NCI-H2081 (cell line): ENCODE results near the gene SEC16A.
"Not testable (repeated sequence)": the region's sequence is repeated elsewhere in the genome, so short reads cannot be mapped to it uniquely, and the experiment has no call there.

Source experiments
- DNase-seq, 2 experiments: peaks; one replicate each; lab custom pipeline; 2025; lab: John Stamatoyannopoulos, UW

SEC16A gene

DNA sequence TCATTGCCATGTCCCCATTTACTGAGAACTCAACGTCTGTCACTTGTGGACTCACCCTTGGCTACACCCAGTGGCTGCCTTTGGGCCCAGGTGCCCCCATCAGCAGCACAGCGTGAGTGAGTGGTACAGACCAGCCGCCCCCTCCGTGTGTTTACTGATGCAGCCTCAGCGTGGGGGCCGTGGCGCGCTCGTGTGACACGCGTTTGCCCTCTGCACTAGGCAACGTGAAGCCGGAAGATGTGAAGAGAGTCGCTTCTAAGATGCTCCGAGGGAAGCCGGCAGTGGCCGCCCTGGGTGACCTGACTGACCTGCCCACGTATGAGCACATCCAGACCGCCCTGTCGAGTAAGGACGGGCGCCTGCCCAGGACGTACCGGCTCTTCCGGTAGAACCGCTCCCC is 60.0 kb downstream of the SEC16A start:
- no peak for DNase-seq

- no peak for DNase-seq
These were observed 61.0 kb downstream of the SEC16A start for GRCh38 chr9:136421791-136422190.

DNA sequence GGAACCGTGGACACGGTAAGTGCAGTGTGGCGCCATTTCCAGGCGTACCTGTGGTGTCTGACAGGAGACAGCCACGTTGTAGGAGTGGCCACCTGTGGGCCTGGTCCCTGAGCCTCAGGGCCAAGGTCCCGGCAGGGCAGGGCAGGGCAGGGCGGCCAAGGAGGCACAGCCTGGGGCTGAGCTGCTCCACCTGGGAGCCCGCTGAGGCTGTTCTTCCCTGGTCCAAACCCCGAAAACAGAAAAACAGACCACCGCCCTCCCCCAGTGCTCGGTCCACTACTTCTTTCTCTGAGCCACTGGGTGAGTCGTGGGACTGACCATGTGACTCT is 63.8 kb downstream of the SEC16A start:
- DNase-seq, result no peak

GRCh38 chr9:136418182-136419091 is 64.4 kb downstream of the SEC16A start:
- DNase-seq, result no peak

- no peak for DNase-seq
These were observed 65.9 kb downstream of the SEC16A start for GRCh38 chr9:136416914-136417313.

DNA sequence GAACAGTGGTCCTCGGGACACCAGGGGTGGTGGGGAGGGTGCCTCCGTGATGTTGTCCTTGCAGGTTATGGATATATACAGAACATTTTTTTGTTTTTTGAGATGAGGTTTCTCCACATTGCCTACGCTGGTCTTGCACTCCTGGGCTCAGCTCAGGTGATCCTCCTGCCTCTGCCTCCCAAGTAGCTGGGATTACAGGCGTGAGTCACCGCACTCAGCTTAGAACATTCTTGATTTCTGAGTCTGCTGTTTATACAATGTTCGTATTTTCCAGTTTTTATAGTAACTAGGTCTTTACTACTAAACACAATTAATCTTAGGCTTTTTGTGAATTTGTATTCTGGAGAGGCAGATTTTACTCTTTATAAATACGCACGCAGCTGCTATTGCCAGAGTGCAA is 66.4 kb downstream of the SEC16A start:
- no peak for DNase-seq

DNA sequence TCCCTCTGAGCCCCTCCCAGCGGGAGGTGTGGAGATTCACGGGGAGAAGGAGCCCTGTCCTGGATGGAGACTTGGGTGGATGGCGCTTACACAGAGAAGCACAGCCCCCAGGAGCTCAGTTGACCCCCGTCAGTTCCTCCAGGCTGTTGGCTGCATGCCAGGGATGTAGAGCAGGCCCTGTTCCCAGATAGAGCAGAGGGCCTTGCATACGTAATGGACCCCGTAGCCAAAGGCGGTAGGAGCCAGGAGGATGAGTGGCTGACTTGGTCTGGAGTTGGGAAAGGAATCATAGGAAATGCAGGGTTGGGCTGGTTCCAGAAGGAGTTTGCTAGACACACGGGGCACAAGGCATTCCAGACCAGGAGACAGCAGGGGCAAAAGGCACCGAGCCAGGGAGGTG is 69.9 kb downstream of the SEC16A start:
- DNase-seq, result no peak

- DNase-seq, result no peak
These were observed 71.5 kb downstream of the SEC16A start for GRCh38 chr9:136411378-136411777.

DNA sequence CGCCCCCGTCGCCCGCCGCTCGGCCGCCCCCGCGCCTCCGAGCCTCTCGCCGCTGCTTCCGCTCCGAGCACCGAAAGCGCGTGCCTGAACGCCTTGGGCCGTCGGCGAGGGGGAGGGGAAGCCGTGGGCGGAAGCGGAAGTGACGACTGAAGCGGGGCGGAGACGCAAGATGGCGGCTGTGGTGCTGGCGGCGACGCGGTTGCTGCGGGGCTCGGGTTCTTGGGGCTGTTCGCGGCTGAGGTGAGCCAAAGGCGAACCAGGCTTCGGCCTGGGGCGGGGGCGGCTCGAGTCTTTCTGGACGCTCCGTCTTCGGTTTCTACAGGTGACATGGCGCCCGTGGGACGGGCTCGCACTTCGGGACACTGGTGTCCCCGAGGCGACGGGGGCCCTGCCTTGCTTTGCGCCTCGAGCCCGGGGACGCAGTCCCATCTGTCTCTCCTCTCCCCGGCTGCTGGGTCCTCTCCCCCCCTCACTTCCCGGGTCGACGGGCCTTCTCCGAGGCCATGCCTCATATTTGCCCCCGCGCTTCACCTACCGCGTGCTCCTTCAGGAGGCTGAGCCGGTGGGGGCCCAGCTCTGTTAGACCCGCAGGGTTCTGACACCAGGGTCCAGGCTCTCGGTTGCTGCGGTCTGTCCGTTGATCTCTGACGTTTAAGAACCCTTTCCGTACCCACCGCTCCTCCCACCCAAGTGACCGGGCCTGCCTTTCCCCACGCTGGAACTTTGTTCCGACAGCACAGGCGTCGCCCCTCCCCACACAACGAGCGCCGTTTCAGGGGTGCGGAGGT is 72.1 kb downstream of the SEC16A start, which contains the start of the genes ENTR1 and PMPCA:
ENTR1 (minus strand) TSS at position 115 of the 788 bp plus-strand sequence. CDS start 217 bp downstream, outside the sequence.
PMPCA (plus strand) TSS at position 159 of the 788 bp plus-strand sequence; CDS start at position 170, 11 bp downstream.
- DNase-seq, result peak; percentile 89 to 91

DNA sequence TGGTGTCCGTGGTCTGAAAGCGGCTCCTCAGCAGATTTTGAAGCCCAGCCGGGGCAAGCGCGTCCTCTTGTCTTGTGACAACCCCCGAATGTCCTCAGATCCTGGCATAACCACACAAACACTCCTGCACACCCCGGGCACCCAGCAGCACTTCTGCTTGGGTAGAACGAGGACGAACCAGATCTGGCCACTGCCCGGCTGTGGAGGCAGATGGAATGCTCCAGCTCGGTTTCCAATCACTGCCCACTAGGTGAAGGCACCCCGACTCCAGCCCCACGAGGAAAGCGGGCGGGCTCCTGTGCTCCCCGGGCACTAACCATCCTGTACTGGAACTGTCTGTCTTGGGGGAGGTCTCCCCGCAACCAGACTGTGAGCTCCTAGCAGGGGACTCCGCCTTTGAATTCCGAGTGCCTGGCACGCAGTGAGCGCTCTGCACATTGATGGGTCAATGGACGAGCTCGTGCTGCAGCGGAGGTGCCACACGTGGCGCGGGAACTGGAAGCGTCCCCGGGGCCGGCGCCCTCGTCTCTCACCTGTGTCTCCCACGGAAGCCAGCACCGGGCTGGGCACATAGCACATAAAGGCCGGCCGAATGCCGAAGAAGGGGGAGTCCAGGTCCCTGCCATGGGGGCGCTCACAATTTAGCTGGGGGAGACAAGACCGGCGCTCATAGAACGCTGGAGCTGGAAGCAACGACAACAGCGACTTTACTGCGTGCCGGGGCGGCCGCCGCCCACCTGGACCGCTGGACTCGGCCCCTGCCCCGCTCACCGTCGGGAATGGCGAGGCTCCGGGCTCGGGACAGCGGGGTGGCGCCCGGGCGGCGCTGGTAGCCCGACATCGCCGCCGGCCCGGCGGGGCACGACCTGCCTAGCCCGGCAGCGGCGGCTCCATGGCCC is 73.0 kb downstream of the SEC16A start:
- peak in 1 of 2 experiments; percentile 42 for DNase-seq

- no peak for DNase-seq
These were observed 74.9 kb downstream of the SEC16A start for GRCh38 chr9:136407911-136408310.

- DNase-seq, result not testable (repeated sequence)
These were observed 75.8 kb downstream of the SEC16A start for GRCh38 chr9:136407061-136407460.

GRCh38 chr9:136405904-136406303 is 76.9 kb downstream of the SEC16A start:
- not testable (repeated sequence) for DNase-seq

DNA sequence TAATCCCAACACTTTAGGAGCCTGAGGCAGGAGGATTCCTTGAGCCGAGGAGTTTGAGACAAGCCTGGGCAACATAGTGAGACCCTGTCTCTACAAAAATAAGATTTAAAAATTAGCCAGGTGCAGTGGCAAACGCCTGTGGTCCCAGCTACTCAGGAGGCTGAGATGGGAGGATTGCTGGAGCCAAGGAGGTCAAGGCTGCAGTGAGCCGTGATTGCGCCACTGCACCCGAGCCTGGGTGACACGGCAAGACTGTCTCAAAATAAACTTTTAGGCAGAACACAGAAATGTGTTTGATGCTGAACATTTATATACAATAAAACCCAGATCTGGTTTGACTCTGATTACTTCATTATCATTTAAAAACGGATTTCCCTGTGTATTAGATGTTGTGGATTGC is 77.4 kb downstream of the SEC16A start:
- DNase-seq, result no peak

DNA sequence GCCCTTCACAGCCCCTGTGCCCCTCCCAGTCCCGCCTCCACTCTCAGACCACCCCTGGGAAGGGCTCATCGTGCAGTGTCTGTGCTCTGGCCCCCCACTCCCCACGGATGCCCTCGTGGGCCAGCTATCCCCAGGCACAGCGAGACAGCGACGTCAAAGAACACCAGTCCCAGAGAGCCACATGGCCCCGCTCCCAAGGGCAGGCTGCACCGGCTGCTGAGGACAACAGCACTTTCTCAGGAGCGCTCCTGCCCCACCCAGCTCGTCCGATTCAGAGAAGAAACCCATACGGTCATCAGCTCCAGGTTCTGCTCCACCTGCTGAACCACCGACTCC is 78.1 kb downstream of the SEC16A start:
- DNase-seq, result no peak

GRCh38 chr9:136403915-136404800 is 78.7 kb downstream of the SEC16A start:
- DNase-seq, result no peak

- DNase-seq, result no peak
These were observed 79.3 kb downstream of the SEC16A start for GRCh38 chr9:136403538-136403914.

DNA sequence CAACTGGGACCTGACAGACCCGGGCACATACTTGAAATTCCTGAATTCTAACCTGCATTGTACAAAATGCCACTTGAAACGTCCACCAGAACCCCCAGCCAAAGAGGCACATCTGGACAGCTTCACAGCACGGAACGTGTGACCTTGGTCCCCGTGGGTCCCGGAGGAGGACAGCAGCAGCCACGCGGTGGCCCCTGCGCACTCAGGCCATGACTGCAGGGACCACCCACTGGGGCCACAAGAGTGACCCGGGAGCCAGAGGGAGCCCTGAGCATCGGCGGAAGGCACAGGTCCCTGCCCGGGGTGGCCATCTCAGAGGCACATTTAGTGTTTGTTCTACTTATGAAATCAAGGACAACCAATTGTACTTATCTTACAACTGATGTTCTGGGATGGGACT is 80.8 kb downstream of the SEC16A start:
- no peak for DNase-seq

- DNase-seq, result no peak
These were observed 81.5 kb downstream of the SEC16A start for GRCh38 chr9:136401173-136401922.
